ENCODE data around the gene MACF1. TPM values are rescaled to one million over a fixed set of nuclear protein-coding genes. Genes with fewer than 3 reads are reported as not detected.
"Not testable (repeated sequence)": the region's sequence is repeated elsewhere in the genome, so short reads cannot be mapped to it uniquely, and the experiment has no call there.

The MACF1 gene, protein sequence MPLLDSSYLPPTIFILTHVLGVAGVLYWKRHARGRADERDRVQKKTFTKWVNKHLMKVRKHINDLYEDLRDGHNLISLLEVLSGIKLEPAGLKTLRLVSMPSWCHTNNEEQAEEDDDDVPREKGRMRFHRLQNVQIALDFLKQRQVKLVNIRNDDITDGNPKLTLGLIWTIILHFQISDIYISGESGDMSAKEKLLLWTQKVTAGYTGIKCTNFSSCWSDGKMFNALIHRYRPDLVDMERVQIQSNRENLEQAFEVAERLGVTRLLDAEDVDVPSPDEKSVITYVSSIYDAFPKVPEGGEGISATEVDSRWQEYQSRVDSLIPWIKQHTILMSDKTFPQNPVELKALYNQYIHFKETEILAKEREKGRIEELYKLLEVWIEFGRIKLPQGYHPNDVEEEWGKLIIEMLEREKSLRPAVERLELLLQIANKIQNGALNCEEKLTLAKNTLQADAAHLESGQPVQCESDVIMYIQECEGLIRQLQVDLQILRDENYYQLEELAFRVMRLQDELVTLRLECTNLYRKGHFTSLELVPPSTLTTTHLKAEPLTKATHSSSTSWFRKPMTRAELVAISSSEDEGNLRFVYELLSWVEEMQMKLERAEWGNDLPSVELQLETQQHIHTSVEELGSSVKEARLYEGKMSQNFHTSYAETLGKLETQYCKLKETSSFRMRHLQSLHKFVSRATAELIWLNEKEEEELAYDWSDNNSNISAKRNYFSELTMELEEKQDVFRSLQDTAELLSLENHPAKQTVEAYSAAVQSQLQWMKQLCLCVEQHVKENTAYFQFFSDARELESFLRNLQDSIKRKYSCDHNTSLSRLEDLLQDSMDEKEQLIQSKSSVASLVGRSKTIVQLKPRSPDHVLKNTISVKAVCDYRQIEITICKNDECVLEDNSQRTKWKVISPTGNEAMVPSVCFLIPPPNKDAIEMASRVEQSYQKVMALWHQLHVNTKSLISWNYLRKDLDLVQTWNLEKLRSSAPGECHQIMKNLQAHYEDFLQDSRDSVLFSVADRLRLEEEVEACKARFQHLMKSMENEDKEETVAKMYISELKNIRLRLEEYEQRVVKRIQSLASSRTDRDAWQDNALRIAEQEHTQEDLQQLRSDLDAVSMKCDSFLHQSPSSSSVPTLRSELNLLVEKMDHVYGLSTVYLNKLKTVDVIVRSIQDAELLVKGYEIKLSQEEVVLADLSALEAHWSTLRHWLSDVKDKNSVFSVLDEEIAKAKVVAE (N-terminal part only)
- total RNA-seq (2014; rRNA removed; shearing (Covaris generic)): 60.0 and 113 TPM in 2 replicates

DNA sequence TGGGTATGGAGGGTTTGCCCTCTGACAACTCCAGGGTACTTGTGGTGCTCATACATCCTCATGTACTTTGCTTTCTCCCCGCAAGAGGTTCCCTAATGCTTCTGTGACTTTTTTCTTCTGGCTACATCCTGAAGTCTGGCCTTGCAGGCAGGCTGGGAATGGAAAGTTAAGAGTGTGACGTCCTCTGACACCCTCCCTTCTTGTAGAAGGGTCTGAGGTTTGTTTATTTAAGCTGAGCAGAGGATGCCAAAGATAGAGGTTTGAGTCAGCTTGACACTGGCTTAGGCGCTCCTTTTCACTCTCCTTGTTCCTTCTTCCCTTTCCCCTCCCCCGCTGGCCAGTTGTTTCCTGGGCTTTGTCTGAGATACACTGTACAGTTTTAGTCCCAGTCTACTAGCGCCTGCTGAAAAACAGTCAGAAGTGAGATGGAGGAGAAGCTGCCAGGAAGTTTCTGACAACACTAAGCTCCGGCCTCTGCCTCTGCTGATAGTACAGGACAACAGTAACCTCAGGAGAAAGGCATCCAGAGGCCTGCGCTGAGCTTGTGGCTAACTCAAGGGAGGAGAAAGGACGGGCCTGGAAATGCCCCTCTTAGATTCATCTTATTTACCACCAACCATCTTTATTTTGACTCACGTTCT is at the start of gene MACF1:
TSS of gene MACF1 (plus strand) at position 255 of the 641 bp plus-strand sequence. CDS start at position 583, 328 bp downstream.
- DNase-seq (ENCODE audit: low read depth): peak; percentile 97

DNA sequence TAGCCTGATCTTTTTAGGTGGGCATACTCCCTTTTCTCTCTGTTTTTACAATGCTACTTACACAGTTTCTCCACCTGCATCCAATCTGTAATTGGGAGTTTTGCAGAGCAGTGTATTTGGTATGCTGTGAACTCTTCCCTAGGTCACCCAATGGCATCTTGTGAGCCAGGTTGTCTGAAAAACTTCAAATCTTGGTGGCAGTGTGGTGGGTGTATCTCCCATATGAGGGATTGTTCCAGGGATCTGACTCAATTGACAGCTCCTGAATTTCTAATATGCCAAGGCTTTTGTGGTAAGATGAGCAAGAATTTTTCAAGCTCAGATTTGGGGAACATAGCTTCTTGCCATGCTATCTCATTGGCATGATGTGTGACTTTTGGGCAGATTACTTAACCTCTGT is 47.2 kb upstream of the MACF1 start:
- DNase-seq (ENCODE audit: low read depth): no peak

DNA sequence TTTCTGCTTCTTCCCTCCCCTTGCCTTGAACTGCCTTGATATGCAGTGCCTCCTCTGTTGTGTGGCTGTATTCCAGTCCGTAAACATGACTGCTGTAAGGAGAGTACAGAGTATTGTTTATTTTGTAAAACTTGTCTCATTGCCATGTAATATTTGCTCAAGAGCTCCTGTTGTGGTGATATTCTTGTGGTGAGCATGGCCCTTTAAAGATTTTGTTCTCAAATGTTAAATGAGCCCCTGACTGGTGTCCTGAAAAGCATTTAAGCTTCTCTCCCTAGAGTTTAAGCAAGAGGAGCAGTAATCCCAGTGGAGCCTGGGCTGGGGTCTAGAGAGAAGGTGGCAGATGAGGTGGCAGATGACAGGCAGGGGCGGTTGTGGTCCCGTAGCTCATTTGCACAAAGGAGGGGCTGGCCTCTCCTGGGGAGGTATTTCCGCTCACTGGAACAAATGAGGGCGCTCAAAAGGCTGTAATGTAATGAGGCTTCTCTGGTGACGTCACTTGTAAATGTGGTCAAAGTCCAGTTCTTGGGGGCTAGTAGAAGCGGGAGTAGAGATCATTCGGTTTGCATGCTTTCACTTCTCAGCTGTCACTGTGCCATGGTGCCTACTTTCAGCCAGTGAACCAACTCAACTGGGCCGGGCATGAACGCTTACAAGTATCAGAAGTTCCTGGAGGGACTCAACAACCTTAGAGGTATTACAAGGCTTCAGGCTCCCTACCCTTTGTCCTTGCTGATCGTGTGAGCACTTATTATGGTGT is 46.0 kb upstream of the MACF1 start:
- DNase-seq (ENCODE audit: low read depth): peak; percentile 42

DNA sequence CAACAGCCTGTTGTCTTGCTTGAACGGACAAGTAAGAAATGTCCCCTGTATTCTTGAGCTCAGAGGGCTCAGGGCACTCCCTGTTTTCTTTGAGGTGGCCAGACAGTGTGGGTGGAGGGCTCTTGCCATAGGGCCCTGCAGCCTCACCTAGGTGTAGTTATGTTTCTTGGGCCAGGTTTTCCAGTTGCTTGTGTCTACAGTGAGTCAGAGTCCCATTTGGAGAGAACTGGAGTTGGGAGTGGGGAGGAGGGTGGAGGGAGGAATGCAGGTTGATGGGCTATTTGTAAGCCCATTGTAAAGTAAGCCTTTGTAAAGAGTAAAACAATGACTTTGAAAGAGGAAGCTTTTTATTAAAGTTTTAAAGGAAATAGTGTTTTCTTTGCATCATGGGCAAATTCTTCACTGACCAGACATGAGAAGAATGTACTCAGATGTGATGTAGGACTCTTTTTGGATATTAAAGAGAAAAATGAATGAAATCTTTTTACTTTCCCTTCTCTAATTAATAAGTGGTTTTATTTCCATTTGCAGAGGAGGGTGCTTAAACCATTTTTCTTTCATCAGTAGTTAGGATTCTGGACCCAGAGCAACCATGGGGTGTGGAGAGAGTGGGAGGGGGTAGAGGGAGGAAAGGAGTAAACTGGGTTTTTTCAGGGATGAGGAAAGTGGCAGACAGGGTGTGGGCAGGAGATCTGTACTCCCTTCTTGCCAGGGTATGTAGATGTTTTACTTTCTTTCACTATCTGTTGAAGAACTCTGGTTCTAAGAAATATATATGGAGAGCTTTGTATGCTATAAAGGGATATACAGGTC is 45.1 kb upstream of the MACF1 start:
- DNase-seq (ENCODE audit: low read depth): peak; percentile 67

DNA sequence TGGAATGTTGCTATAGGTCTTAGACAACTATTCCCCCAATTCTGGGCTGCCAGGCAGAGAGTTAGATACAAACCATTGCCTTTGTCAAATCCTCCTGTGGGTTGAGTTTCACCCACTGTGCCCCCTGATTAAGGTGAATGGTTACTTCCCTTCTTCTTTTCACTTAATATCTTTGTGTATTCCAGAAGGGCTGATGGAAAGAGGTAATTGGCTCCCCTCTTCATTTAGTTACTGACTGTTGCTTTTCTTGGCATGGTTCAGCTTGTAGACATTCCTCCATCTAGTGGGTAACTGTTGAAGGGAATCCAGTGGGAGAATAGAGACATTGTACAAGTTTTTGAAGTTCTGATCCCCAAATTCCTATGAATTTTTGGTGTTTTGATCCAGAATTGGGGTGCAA is 43.8 kb upstream of the MACF1 start:
- DNase-seq (ENCODE audit: low read depth): no peak

DNA sequence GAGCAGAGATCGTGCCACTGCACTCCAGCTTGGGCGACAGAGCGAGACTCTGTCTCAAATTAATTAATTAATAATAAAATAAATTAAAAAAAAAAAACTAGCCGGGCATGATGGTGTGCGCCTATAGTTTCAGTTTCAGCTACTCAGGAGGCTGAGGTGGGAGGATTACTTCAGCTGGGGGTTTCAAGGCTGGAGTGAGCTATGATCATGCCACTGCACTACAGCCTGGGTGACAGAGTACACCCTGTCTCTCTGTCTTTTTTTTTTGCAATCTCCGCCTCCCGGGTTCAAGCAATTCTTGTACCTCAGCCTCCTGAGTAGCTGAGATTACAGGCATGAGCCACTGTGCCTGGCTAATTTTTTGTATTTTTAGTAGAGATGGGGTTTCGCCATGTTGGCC is 42.7 kb upstream of the MACF1 start:
- not testable (repeated sequence) for DNase-seq (ENCODE audit: low read depth)

DNA sequence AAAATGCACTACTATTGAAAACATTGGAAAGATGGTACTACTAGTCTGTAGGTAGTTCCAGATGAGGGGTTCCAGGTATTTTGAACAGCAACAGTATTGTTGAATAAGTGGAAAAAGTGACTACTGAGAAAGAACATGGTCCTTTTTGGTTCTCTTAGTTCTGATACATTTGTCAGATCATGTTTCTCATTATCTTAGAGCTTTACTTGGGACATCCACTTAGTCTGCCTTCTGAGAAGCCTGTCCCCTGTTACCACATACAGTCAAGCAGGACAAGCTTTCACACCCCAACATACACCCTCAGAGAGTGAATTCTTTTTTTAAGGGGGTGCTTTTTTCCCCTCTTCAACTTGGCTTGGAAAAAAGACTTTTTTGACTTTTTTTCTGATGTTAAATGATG is 41.0 kb upstream of the MACF1 start:
- no peak for DNase-seq (ENCODE audit: low read depth)

DNA sequence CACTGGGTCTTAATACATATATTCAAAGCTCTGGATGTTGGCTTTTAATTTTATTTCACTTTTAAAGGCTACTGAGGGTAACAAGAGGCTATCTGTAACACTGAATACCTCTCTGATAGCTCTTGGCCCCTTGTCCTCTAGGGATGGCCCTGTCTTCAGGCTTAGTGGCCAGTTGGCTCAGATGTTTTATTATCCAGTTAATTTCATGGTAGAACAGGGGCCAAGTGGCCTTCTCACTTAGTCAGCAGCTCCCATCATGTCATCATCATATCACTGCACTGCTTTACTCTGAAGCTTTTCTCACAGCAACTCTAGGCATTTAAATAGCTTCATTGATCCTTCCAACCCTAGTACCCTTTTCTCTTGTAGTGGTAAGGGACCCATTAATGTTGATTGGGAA is 40.2 kb upstream of the MACF1 start:
- no peak for DNase-seq (ENCODE audit: low read depth)

DNA sequence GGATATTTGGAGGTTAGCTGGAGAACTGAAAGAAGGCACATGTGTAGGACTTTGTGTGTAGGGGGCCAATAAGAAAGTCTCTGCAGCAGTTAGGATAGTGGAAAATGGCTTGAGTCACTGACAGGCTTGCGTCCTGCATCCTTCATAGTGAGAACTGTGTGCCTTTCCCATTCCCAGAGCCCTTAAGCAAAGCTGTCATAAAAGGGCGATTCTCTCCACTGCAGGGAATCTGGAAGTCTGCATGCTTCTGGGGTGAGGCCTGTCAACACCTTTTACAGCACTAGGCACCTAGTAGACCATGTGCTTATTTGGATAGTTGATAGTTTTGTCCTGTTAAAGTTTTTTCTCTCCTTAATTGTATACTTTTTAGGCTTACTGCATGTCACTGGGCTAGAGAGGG is 39.4 kb upstream of the MACF1 start:
- DNase-seq (ENCODE audit: low read depth): no peak

DNA sequence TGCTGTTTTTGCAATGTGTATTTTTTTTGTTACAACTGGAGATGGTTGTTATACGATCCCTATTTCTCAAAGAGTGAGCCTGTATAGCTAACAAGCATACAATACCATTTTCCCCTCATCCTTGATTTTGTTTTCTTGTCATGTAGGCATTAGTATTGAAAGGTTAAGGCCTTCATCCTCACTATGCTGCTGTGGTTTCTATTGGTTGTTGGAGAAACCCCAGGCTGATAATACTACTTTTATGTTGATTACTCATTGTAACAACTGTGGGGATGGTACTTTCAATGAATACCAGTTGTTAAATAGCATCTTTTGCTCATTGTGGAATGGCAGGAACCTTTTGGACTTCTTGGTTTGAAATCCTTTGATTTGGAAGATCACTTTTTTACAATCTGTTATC is 39.0 kb upstream of the MACF1 start:
- DNase-seq (ENCODE audit: low read depth): no peak

DNA sequence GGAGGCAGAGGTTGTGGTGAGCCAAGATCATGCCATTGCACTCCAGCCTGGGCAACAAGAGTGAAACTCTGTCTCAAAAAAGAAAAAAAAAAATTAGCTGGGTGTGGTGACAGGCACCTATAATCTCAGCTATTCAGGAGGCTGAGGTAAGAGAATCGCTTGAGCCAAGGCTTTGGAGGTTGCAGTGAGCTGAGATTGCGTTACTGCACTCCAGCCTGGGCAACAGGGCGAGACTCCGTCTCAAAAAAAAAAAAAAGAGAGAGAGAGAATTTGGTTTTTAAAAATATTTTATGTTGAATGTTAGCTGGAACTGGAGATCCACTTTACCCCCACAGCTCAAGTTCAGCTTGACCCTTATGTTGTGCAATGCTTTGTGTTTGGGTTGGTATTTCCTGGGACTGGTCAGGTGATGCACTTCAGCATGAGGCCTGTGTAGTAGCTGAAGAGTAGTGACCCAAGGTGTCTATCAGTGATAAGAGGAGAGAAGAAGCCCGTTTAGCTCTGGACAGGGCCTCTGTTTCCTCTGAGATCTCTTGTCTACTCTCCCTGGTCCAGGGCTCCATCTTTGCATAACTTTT is 36.8 kb upstream of the MACF1 start:
- DNase-seq (ENCODE audit: low read depth): peak; percentile 74

DNA sequence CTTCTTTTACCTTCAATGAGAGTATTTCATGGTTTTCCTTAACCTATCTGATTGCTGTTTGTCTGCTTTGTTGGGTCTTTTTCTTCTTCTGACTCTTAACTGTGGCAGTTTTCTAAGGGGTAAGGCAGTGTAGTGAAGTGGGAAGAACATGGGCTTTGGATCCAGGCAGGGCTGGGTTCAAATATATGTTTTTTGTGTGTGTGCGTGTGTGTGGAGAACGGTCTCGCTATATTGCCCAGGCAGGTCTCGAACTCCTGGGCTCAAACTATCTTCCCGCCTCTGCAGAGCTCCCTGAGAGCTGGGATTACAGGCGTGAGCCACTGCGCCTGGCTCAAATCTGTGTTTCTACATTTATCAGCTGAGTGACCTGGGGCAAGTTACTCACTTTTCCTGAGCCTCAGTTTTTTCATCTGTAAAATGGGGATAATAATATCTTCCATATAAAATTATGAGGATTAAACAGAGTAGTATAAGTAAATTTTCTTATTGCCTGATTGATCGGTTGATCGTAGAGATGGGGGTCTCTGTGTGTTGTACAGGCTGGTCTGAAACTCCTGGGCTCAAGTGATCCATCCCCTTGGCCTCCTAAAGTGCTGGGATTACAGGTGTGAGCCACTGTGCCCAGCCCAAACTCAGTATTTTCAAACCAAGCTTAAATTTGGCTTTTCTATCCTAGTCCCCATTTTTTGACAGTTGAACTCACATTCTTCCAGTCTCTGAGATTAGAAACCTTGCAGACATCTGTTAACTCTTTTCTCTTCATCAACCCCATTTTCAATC is 36.0 kb upstream of the MACF1 start:
- no peak for DNase-seq (ENCODE audit: low read depth)

DNA sequence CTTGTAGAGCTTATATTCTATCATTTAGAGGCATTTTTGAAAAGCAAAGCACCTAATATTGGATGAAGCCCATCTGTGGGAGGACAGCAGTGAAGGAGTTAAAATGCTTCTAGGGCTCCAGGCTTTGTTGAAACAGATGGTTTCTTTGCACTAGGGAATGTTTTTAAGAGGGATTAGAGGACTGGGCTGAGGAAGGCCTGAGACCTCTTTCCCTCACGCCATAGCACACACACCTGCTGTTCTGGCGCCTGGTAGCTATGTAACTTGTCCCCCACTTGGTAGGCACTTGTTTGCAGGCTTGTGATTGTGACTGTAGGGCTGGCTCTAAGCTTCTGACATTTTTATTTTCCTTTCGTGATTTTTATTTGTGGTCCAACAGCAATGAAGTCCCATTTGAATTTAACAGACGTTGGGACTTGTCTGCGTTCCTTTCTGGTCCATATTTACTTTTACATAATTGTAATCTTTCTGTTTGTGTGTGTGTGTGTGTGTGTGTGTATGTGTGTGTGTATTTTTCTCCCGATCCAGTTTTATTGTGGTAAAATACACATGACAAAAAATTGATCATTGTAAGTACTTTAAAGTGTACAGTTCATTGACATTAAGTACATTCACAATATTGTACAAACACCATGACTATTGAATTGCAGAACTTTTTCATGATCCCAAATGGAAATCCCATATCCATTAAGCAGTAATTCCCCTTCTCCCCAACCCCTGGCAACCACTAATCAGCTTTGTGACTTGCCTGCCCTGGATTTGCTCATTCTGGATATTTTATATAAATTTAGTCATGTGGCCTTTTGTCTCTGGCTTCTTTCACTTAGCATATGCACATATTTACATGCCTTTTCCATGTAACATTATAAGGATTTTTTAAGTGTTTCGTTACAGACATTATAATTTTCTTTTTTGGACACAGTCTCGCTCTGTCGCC is 33.5 kb upstream of the MACF1 start:
- DNase-seq (ENCODE audit: low read depth): no peak

DNA sequence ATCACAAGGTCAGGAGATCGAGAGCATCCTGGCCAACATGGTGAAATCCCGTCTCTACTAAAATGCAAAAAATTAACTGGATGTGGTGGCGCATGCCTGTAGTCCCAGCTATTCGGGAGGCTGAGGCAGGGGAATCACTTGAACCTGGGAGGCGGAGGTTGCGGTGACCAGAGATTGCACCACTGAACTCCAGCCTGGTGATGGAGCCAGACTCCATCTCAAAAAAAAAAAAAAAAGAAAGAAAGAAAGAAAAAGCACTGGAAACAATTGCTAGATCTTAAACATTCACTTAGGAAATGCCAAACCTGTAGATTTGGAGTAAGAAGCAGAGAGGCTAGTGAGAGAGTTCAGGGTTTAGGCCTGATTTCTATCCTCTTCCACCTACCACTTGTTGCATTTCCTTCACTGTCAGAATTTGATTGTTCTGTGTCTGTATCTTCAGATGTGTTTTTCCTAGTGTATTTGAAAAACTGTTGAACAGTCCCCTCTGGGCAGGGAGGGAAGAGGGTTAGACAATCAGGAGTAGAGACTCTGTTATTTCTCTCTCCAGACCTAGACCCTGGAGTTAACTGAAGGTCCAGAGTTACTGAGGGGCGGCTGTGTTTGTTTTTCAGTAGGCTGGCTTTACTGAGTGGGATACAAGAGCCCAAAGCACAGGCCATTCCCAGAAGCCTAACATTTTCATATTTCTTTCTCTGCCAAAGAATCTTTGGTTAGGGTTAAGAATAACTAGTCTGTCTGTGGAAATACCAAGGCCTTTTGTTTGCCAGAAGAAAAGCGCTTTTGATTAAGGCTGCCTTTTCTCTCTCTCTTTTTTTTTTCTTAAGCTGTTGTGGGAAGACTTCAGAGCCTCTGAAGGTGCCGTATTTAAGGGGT is 31.1 kb upstream of the MACF1 start:
- DNase-seq (ENCODE audit: low read depth): no peak

DNA sequence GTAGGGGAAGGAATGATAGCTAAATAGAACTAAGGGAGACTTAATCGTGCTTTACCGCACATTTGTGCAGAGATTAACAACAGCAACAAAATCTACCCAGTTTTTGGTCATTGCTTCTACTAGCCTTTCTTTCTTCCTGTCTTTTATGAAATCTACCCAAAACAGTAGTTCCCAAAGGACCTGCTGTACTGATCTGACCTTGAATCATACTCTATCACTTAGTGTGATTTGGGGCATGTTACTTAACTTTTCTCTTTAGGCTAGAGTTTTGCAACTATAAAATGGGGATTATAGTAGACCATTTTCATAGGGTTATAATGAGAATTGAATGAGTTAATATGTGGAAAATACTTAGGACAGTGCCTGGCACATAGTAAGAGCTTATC is 30.5 kb upstream of the MACF1 start:
- no peak for DNase-seq (ENCODE audit: low read depth)

DNA sequence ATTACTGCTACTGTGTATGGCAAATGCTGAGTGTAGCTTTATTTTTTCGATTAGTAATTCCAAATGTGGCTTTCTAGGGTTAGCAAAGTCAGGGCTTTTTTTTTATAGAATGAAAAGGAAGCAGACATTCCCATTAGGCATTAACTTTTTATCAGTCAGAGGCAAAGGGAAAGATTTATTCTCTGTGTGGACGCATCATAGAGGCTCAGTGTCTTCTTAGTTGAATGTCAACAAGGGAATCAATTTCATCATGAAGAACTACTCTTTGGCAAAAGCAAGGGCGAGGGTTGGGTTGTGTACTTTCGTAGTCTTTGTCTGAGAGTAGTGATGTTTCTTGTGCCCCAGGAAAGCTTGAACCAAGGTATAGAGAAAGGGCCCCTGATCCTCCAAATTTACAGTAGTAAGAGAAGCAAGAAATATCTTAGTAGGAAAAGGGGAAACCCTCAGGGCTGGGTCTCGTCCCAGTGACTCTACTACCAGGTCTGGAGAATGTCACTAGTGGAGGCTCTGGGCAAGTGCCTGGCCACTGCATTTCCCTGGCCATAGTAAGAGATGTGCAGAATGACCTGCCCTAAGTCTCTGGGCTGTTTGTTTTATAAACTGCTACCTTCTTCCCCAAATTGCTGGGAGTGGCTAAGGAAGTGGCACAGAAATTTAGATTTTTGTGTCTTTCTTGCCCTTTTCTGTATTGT is 30.0 kb upstream of the MACF1 start:
- no peak for DNase-seq (ENCODE audit: low read depth)
